SK-N-SH (cell line): ENCODE measurements around the gene EVPL.
A peak's percentile ranks its signal among the peaks of the same experiment; 100 is the strongest.

ENCODE experiments used
- CHD2 ChIP-seq: fragments of 150-350 bp; IDR thresholded peaks from 2 replicates; pipeline ENCODE4 v1.6.1; 2018; ENCODE audit warnings: low read length; ENCODE audit not compliant: partially characterized antibody
- RAD21 ChIP-seq: IDR thresholded peaks from 2 replicates; pipeline ENCODE4 v1.6.1; 2012; ENCODE audit warnings: mild to moderate bottlenecking, low read length
- SIN3A ChIP-seq: IDR thresholded peaks from 2 replicates; pipeline ENCODE4 v1.6.1; 2012; ENCODE audit warnings: low read depth, mild to moderate bottlenecking, low read length, moderate library complexity, borderline replicate concordance
- TF ChIP-seq, protein P1 (sequence below): fragments of 200-600 bp; sonication (generic); IDR thresholded peaks from 2 replicates; pipeline ENCODE4 v1.6.1; 2017; ENCODE audit warnings: antibody characterized with exemption, mild to moderate bottlenecking, moderate library complexity
- TF ChIP-seq, protein P2 (sequence below): IDR thresholded peaks from 2 replicates; pipeline ENCODE4; 2012
- TF ChIP-seq, protein P3 (sequence below): IDR thresholded peaks from 2 replicates; pipeline ENCODE4 v1.4.0; 2012; ENCODE audit warnings: low read depth, borderline replicate concordance

DNA sequence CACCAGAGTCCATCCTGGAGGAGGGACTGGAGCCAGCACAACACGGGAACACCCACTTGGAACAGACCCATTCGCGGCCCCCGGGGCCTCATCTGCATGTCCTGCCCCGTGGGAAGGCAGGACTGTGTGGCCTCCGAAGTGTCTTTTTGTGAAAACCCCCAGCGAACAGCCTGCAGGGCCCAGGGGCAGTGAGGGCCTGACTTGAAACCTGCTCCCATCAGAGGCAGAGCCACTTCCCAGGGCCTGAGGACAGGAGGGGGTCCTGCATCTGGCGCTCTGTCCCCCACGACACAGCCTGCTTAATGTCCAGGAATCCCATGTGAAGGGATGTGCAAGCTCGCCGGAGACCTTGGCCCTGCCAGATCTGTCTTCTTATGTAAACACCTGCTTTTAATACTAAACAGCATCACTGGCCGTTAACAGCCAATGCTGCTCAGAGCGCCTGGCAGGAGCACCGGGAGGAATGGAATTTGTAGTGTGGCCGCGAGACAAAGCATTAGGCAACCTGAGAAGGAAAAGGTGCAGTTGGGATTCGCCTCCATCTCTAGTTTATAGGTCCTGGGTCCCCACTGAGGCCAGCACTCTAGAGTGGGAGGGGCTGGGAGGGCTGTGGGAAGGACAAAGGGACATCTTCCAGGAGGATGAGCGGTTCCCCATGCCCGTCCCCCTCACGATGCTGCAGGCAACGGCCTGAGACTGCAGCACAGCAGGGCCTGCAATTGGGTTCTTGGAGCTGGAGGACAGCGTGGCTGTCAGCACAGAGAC lies 9.6 kb upstream of the EVPL start:
- no peak for TF ChIP-seq SIN3A
- TF ChIP-seq RAD21, result no peak
- TF ChIP-seq, protein P1, sequence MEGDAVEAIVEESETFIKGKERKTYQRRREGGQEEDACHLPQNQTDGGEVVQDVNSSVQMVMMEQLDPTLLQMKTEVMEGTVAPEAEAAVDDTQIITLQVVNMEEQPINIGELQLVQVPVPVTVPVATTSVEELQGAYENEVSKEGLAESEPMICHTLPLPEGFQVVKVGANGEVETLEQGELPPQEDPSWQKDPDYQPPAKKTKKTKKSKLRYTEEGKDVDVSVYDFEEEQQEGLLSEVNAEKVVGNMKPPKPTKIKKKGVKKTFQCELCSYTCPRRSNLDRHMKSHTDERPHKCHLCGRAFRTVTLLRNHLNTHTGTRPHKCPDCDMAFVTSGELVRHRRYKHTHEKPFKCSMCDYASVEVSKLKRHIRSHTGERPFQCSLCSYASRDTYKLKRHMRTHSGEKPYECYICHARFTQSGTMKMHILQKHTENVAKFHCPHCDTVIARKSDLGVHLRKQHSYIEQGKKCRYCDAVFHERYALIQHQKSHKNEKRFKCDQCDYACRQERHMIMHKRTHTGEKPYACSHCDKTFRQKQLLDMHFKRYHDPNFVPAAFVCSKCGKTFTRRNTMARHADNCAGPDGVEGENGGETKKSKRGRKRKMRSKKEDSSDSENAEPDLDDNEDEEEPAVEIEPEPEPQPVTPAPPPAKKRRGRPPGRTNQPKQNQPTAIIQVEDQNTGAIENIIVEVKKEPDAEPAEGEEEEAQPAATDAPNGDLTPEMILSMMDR, result no peak
- TF ChIP-seq, protein P2, sequence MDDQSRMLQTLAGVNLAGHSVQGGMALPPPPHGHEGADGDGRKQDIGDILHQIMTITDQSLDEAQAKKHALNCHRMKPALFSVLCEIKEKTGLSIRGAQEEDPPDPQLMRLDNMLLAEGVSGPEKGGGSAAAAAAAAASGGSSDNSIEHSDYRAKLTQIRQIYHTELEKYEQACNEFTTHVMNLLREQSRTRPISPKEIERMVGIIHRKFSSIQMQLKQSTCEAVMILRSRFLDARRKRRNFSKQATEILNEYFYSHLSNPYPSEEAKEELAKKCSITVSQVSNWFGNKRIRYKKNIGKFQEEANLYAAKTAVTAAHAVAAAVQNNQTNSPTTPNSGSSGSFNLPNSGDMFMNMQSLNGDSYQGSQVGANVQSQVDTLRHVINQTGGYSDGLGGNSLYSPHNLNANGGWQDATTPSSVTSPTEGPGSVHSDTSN, result no peak
- TF ChIP-seq, protein P3, sequence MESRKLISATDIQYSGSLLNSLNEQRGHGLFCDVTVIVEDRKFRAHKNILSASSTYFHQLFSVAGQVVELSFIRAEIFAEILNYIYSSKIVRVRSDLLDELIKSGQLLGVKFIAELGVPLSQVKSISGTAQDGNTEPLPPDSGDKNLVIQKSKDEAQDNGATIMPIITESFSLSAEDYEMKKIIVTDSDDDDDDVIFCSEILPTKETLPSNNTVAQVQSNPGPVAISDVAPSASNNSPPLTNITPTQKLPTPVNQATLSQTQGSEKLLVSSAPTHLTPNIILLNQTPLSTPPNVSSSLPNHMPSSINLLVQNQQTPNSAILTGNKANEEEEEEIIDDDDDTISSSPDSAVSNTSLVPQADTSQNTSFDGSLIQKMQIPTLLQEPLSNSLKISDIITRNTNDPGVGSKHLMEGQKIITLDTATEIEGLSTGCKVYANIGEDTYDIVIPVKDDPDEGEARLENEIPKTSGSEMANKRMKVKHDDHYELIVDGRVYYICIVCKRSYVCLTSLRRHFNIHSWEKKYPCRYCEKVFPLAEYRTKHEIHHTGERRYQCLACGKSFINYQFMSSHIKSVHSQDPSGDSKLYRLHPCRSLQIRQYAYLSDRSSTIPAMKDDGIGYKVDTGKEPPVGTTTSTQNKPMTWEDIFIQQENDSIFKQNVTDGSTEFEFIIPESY, result no peak
- peak; percentile 84 for TF ChIP-seq CHD2
